Left ventricle myocardium superior (tissue), 1 donor: Measurements from ENCODE around the gene GAL. TPM values are rescaled to one million over a fixed set of nuclear protein-coding genes. Genes with fewer than 3 reads are reported as not detected.

ENCODE experiments used
- ATAC-seq: fragments of 200-7000 bp; cut with Tn5 transposase; one replicate; pipeline ENCODE4 v1.9.1; 2020; ENCODE audit warnings: mild to moderate bottlenecking, moderate library complexity
- DNase-seq: peaks from one replicate; pipeline ENCODE4 v3.0.0-alpha.2; 2020
- intact Hi-C: fragments of 100-400 bp; cut with micrococcal nuclease; formaldehyde crosslinking; loops from one replicate; pipeline ENCODE4 v1.11.0; 2022
- total RNA-seq: library from RNA; stranded (reverse); fragmentation: NEBNext Ultra II Directional; extraction: Animal tissue kit (Norgen Biotek cat#: 25700); gene quantifications from one replicate; pipeline ENCODE4 v1.2.1, GENCODE V29; 2021
- donor health status: DM: no; HTN: yes; CAD: no; lungs with severe emphysema.

GAL gene
- total RNA-seq, 1 donor from 2014 or later = not detected

GRCh38 chr11:68657021-68657780 lies 27.1 kb upstream of the GAL start:
- DNase-seq (no peak), ATAC-seq (no peak)
- intact Hi-C loops = no loop called here

GRCh38 chr11:68658097-68658496 lies 26.2 kb upstream of the GAL start:
- DNase-seq = no peak
- ATAC-seq = no peak
- intact Hi-C loops = no loop called here

GRCh38 chr11:68658661-68659060 lies 25.7 kb upstream of the GAL start:
- intact Hi-C loops = no loop called here
- DNase-seq (no peak), ATAC-seq (peak; percentile 40)

- peak; percentile 72 for DNase-seq
- intact Hi-C loops = no loop called here
- peak; percentile 90 for ATAC-seq
Observed at GRCh38 chr11:68659158-68659921, 25.0 kb upstream of the GAL start.

GRCh38 chr11:68660066-68660810 lies 24.1 kb upstream of the GAL start:
- DNase-seq = no peak
- intact Hi-C loops = no loop called here

GRCh38 chr11:68661014-68661413 lies 23.3 kb upstream of the GAL start:
- intact Hi-C loops = no loop called here
- no peak for DNase-seq
- no peak for ATAC-seq

More at GRCh38 chr11:68660066-68660810, 24.1 kb upstream of the GAL start:
- no peak for ATAC-seq

- DNase-seq (no peak), ATAC-seq (no peak)
- intact Hi-C loops = no loop called here
Observed at GRCh38 chr11:68661697-68662603, 22.4 kb upstream of the GAL start.

- ATAC-seq = no peak
- intact Hi-C loops = no loop called here
- no peak for DNase-seq
Observed at GRCh38 chr11:68663482-68664010, 20.8 kb upstream of the GAL start.

- intact Hi-C loops = no loop called here
- ATAC-seq = no peak
- DNase-seq = no peak
Observed at GRCh38 chr11:68664141-68664540, 20.2 kb upstream of the GAL start.

GRCh38 chr11:68664906-68665305 lies 19.4 kb upstream of the GAL start:
- intact Hi-C loops = no loop called here
- DNase-seq (no peak), ATAC-seq (no peak)

GRCh38 chr11:68665436-68665835 lies 18.9 kb upstream of the GAL start:
- ATAC-seq (no peak), DNase-seq (no peak)
- intact Hi-C loops = no loop called here

GRCh38 chr11:68666849-68667248 lies 17.5 kb upstream of the GAL start:
- no peak for DNase-seq
- ATAC-seq = no peak
- intact Hi-C loops = no loop called here

- intact Hi-C loops = no loop called here
- ATAC-seq (no peak), DNase-seq (no peak)
Observed at GRCh38 chr11:68667511-68668500, 16.5 kb upstream of the GAL start.

- no peak for DNase-seq
- intact Hi-C loops = no loop called here
- no peak for ATAC-seq
Observed at GRCh38 chr11:68669301-68670090, 14.8 kb upstream of the GAL start.

GRCh38 chr11:68670208-68670992 lies 13.9 kb upstream of the GAL start:
- no peak for DNase-seq
- no peak for ATAC-seq
- intact Hi-C loops = no loop called here

- no peak for DNase-seq
- no peak for ATAC-seq
- intact Hi-C loops = no loop called here
Observed at GRCh38 chr11:68673306-68673945, 10.9 kb upstream of the GAL start.
